Activated T-cell treated with anti-CD3 and anti-CD28 coated beads for 48 hours (primary cell): ENCODE data around the gene EGR4.

Source experiments
- DNase-seq: peaks from one replicate; pipeline ENCODE4 v3.0.0-alpha.2; 2020; ENCODE audit warnings: low read depth

EGR4 gene

DNA sequence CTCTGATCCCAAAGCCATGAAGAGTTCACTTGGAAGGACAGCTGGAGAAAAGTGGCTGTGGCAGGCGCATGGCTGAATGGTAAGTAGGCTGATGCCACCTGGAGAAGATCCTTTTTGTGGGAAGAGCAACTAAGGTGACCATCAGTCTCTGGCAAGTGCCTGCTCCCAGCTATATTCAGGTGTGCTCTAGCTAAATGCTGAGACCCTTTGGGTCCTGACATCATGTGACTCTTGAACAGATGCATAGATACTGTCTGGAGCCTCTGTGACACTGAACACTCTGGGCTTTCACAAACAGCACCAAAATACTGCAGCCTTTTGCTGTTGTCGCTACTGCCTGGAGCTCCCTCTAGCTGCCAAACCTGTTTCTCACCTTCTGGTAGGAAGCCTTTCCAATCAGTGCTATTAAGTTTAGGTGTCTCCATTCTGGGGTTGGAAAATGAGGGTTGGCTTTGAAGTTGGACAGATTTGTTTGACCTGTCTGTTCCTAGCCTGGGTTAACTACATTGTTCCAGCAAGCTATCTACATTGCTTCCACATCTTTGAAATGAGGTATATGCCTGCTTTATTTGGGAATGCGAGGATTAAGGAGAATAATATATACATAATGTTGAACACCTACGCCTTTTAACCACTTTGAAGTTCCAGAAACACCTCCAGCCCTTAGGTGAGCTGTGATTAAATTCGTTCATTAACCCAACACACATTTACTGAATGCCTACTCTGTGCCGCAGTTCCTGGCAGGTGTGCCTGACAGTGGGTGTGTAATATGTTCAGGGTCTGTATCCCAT lies 3.1 kb downstream of the EGR4 start:
- DNase-seq, result no peak

DNA sequence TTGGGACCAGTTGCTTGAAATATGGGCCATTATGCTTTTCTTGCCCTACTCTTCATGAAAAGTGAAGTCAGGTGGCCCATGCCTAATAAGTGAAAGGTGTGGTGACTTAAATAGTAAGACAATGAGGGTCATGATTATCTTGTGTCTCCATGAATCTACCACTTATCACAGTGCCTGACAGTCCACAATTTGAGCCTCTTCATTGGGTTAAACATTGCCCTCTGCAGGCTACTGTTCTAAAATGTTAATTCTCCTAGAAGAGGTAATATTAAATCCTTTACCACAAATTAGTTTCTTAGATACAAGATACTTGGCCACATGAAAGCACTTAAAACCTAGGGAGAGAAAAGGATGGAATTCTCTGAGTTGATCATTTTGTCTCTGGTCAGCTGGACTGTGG lies 4.0 kb downstream of the EGR4 start:
- no peak for DNase-seq

DNA sequence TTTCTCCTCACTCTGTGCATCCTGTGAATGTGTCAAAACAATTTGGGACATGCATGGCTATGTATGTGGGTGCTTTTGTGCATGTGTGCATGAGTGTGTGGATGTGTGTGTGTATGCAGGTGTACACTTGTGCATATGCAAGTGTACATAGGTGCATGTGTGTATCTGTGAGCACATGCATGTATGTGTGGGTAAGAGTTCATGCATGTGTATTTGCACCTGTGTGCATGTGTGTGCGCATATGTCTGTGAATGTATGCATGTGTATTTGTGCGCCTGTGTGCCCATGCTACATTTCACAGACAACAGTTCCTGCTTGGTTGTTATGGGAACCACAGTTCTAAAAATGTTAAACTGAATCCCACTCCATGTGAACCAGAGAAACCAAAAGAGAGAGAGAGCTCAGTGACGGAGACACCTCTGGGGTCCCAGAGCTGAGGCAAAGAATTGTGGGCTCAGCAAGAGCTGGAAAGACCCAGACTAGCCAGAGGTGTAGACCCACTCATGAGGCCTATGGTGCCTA lies 7.2 kb downstream of the EGR4 start:
- DNase-seq, result no peak

GRCh38 chr2:73285159-73285739 lies 8.1 kb downstream of the EGR4 start:
- DNase-seq, result no peak

- peak; percentile 74 for DNase-seq
Measured at GRCh38 chr2:73284296-73285158, 8.8 kb downstream of the EGR4 start, which contains the start of gene FBXO41. FBXO41 (minus strand) TSS chr2:73284478; CDS start chr2:73269630, 14,848 bp downstream.

- peak; percentile 42 for DNase-seq
Measured at GRCh38 chr2:73283545-73284295, 9.6 kb downstream of the EGR4 start.

GRCh38 chr2:73282924-73283544 lies 10.3 kb downstream of the EGR4 start:
- DNase-seq, result no peak

- DNase-seq, result no peak
Measured at GRCh38 chr2:73281244-73281643, 12.1 kb downstream of the EGR4 start.

- DNase-seq, result no peak
Measured at GRCh38 chr2:73279852-73280251, 13.5 kb downstream of the EGR4 start.

DNA sequence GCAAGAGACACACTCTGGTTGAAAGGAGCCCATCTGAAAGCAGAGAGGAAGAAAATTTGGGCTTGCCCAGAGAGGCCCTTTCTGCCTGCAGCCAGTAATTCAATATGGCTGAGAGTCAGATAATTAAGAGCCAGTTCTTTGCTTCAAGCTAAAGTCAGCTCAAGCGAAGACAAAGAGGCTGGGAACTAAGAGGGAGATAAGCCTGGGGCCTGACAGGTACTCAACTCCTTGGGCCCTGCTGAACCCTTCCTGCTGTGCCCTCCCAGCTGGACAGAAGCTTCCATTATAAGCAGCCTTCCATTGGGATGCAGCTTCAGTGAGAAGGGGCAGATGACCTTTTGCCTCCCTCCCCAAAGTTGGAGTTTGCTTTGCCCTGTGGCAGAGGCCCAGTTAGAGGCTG lies 21.1 kb downstream of the EGR4 start:
- DNase-seq, result no peak

- no peak for DNase-seq
Measured at GRCh38 chr2:73269686-73270465, 23.5 kb downstream of the EGR4 start.

- peak; percentile 62 for DNase-seq
Measured at GRCh38 chr2:73268830-73269685, 24.3 kb downstream of the EGR4 start.

DNA sequence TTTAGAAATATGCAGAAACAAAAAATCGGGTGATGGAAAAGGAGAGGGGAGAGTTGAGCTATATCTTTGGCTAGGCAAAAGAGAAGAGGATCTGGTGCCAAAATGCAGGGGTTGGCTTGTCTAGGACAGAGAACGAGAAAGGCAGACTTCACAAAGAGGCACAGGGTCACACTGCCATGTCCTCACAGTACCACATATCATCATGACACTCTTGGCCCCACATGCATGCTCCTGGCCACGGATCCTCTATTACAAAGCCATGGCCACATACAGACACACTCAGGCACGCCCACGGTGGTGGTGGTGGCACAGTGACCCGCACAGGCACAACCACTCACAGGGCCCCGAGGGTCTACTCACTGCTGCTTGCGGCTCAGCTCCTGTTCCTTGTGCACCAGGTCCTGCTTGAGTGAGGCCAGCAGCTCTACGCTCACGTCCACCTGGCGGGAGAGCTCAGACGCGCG lies 24.9 kb downstream of the EGR4 start:
- DNase-seq, result no peak

DNA sequence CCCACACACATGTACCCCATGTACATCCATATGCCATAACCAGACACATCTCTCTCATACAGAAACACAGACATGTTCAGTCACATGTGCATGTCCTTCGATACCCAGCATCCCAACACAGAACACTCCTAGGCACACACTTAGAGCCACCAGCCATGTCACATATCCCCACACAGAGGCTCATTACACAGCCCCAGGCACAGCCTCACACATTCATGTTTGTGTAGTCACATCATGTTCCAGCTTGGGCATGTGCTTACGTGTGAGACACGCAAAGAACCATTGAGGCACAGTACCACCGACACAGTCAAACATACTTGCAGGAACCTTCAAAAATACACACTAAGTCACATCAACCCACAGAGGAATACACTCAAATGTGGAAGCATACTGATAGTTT lies 26.3 kb downstream of the EGR4 start:
- DNase-seq, result no peak

- DNase-seq, result no peak
Measured at GRCh38 chr2:73266061-73266901, 27.1 kb downstream of the EGR4 start.

GRCh38 chr2:73265298-73266060 lies 27.9 kb downstream of the EGR4 start:
- no peak for DNase-seq

DNA sequence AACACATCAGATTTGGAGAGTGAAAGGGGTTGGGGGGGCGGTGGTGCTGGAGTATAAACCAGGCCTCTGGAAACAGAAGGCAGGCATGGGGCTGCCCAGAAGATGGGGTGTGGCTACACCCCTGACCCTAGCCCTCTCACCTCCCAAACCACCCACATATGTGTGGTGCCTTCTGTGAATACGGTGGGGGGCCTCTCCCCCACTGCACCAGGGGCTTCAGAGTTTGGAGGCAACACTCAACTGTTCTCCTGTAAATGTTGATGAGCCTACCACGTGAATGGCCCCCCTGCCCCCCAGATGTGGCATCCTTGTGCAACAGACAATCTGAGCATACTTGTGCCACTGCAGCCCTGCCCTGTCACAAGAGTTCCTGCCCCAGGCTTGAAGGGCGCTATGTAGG lies 28.6 kb downstream of the EGR4 start:
- no peak for DNase-seq

- no peak for DNase-seq
Measured at GRCh38 chr2:73264332-73264606, 29.1 kb downstream of the EGR4 start.
